Measurements from ENCODE around the gene TMEM151B. TPM values are rescaled to one million over a fixed set of nuclear protein-coding genes. Genes with fewer than 3 reads are reported as not detected.

Gene TMEM151B
- total and polyA plus RNA-seq, 2 of the 13 experiments (the other 11 are each of a cell fraction or from before 2014, with no cell fraction given) = not detected

DNA sequence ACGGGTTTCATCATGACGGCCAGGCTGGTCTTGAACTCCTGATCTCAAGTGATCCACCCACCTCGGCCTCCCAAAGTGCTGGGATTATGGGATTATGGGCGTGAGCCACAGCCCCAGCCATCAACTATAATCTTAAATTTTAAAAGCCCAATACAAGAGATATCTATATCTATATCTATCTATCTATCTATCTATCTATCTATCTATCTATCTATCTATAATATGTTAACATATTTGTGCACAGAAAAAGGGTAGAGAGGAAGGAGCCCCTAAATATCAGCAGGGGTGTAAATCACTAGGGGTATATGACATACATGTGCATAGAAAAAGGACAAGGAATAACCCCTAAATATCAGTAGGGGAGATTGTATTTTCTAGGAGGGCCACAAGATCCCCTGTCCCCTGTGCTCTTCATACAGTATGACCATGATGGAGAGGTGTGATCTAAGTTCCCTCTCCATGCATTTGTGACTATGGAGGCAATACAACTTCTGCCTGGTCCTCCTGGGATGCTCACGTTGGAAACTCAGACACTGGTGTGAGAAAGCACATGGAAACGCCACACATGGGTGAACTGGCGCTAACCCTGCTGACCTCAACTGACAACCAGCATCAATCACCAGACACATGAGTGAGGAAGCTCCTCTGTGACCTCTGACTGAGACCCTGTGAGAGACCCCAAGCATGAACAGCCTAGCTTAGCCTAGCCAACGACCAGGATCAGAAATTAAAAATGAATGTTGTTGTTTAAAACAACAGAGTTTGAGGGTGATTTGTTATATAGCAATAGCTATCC, 71.0 kb downstream of the TMEM151B start:
- no TSS peak for BruUV-seq (replicated peaks)
- 23% methylated on average over 7 of the region's 8 CpGs for WGBS (ENCODE audit: low lambda C conversion rate)
- FAIRE-seq = no peak

More for the DNA sequence above, 71.0 kb downstream of the TMEM151B start:
- Histone ChIP-seq H3K27ac (ENCODE audit: extremely low read length, insufficient read depth, low read length) (no peak overlapping the region), H3K4me1 (ENCODE audit: insufficient read depth, low read length) (0 out of 2 replicates have a peak, but pooled peaks cover 6% of the 10 kb centered on the region), H3K36me3 (replicated peaks in 1 of 2; ENCODE audit: control insufficient read depth in 1 of 2, insufficient read depth in 2 of 2, low read length in 2 of 2) (no peaks in the 10 kb centered on the region), H3K9me3 (ENCODE audit: low read length) (no peaks in the 10 kb centered on the region), H3K4me3 (replicated peaks in 1 of 3; ENCODE audit: insufficient read depth in 1 of 3, low read depth in 2 of 3, low read length in 3 of 3) (no peak overlapping the region), H4K20me1 (ENCODE audit: insufficient read depth, low read length) (no peaks in the 10 kb centered on the region), H3K4me2 (ENCODE audit: low read depth, low read length) (no peak overlapping the region), H3K79me2 (ENCODE audit: insufficient read depth, low read length) (no peaks in the 10 kb centered on the region), H3K27me3 (ENCODE audit: control insufficient read depth in 1 of 2, insufficient read depth in 2 of 2, low read length in 2 of 2) (peaks cover 0 to 61% of the 10 kb centered on the region in 2 experiments; a peak in 3 of 5 replicates), H3K9ac (ENCODE audit: insufficient read depth, low read depth, low read length) (no peak overlapping the region), H2AFZ (ENCODE audit: low read length) (no peak overlapping the region)
- ATAC-seq (no peak), DNase-seq (ENCODE audit: low spot score) (no peak)
- CTCF ChIA-PET (ENCODE audit: low intra/inter-chr PET ratio, low total read pairs) = no interaction called here
- intact Hi-C loops (cut with micrococcal nuclease; ENCODE audit: unreplicated experiment) = no loop called here
- POLR2A ChIA-PET = no interaction called here
- TF ChIP-seq ZNF225 (CRISPR knock-in tag; IDR thresholded peaks at IDR 0.05) = no peak
- TF ChIP-seq RBM39 (IDR thresholded peaks at IDR 0.05; ENCODE audit: low read depth, low read length, poor library complexity, severe bottlenecking) = no peak
- no peak for TF ChIP-seq ZSCAN9 (CRISPR knock-in tag; IDR thresholded peaks at IDR 0.05; ENCODE audit: borderline replicate concordance)
- TF ChIP-seq SMAD9 (CRISPR knock-in tag; IDR thresholded peaks at IDR 0.05) = no peak
- TF ChIP-seq ZNF614 (CRISPR knock-in tag; IDR thresholded peaks at IDR 0.05; ENCODE audit: borderline replicate concordance) = no peak
- no peak for TF ChIP-seq JUNB (CRISPR knock-in tag; IDR thresholded peaks at IDR 0.05; ENCODE audit: borderline replicate concordance)
- no peak for TF ChIP-seq HNF4A (CRISPR knock-in tag; IDR thresholded peaks at IDR 0.05)
- TF ChIP-seq, protein P1, sequence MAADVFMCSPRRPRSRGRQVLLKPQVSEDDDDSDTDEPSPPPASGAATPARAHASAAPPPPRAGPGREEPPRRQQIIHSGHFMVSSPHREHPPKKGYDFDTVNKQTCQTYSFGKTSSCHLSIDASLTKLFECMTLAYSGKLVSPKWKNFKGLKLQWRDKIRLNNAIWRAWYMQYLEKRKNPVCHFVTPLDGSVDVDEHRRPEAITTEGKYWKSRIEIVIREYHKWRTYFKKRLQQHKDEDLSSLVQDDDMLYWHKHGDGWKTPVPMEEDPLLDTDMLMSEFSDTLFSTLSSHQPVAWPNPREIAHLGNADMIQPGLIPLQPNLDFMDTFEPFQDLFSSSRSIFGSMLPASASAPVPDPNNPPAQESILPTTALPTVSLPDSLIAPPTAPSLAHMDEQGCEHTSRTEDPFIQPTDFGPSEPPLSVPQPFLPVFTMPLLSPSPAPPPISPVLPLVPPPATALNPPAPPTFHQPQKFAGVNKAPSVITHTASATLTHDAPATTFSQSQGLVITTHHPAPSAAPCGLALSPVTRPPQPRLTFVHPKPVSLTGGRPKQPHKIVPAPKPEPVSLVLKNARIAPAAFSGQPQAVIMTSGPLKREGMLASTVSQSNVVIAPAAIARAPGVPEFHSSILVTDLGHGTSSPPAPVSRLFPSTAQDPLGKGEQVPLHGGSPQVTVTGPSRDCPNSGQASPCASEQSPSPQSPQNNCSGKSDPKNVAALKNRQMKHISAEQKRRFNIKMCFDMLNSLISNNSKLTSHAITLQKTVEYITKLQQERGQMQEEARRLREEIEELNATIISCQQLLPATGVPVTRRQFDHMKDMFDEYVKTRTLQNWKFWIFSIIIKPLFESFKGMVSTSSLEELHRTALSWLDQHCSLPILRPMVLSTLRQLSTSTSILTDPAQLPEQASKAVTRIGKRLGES (CRISPR knock-in tag; IDR thresholded peaks at IDR 0.05; ENCODE audit: borderline replicate concordance) = no peak
- TF ChIP-seq BHLHE40 (IDR thresholded peaks at IDR 0.05; ENCODE audit: low read length) = no peak
- TF ChIP-seq, protein P2, sequence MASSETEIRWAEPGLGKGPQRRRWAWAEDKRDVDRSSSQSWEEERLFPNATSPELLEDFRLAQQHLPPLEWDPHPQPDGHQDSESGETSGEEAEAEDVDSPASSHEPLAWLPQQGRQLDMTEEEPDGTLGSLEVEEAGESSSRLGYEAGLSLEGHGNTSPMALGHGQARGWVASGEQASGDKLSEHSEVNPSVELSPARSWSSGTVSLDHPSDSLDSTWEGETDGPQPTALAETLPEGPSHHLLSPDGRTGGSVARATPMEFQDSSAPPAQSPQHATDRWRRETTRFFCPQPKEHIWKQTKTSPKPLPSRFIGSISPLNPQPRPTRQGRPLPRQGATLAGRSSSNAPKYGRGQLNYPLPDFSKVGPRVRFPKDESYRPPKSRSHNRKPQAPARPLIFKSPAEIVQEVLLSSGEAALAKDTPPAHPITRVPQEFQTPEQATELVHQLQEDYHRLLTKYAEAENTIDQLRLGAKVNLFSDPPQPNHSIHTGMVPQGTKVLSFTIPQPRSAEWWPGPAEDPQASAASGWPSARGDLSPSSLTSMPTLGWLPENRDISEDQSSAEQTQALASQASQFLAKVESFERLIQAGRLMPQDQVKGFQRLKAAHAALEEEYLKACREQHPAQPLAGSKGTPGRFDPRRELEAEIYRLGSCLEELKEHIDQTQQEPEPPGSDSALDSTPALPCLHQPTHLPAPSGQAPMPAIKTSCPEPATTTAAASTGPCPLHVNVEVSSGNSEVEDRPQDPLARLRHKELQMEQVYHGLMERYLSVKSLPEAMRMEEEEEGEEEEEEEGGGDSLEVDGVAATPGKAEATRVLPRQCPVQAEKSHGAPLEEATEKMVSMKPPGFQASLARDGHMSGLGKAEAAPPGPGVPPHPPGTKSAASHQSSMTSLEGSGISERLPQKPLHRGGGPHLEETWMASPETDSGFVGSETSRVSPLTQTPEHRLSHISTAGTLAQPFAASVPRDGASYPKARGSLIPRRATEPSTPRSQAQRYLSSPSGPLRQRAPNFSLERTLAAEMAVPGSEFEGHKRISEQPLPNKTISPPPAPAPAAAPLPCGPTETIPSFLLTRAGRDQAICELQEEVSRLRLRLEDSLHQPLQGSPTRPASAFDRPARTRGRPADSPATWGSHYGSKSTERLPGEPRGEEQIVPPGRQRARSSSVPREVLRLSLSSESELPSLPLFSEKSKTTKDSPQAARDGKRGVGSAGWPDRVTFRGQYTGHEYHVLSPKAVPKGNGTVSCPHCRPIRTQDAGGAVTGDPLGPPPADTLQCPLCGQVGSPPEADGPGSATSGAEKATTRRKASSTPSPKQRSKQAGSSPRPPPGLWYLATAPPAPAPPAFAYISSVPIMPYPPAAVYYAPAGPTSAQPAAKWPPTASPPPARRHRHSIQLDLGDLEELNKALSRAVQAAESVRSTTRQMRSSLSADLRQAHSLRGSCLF (CRISPR knock-in tag; IDR thresholded peaks at IDR 0.05; ENCODE audit: borderline replicate concordance) = no peak
- in situ Hi-C loops (cut with HindIII; ENCODE audit: extremely low pct_ligation_motif_present, low pct_unique_long_range_greater_than_20kb) = no loop called here

All from HepG2 (cell line).